DLD1 (cell line): Measurements from ENCODE around the gene EPYC.

Experiments
- in situ Hi-C: cut with HindIII; loops from 2 replicates; pipeline ENCODE4 v1.10.0; 2017; ENCODE audit warnings: low sequenced_read_pairs

The EPYC gene

GRCh38 chr12:90916516-90916915, 88.3 kb downstream of the EPYC start:
- in situ Hi-C loops: no loop called here

GRCh38 chr12:90915353-90915752, 89.4 kb downstream of the EPYC start:
- in situ Hi-C loops: no loop called here
